ENCODE data around the gene C9orf43.

- TF ChIP-seq CTCF (conservative IDR thresholded peaks at IDR 0.05; ENCODE audit: low read length) (no peak), EZH2phosphoT487 (IDR thresholded peaks at IDR 0.05; ENCODE audit: borderline replicate concordance) (no peak)
Observed at GRCh38 chr9:113456235-113456634, 45.7 kb downstream of the C9orf43 start.
